Loucy (cell line): ENCODE data around the gene CAMTA2.
"Not testable (repeated sequence)": the region's sequence is repeated elsewhere in the genome, so short reads cannot be mapped to it uniquely, and the experiment has no call there.

Experiments
- CTCF ChIP-seq: fragments of 200-600 bp; sonication (generic); conservative IDR thresholded peaks from 2 replicates; pipeline ENCODE4 v1.5.1; 2014; ENCODE audit warnings: mild to moderate bottlenecking, antibody characterized with exemption, low read length
- EZH2phosphoT487 ChIP-seq: fragments of 200-600 bp; IDR thresholded peaks from 2 replicates; pipeline ENCODE4 v1.6.1; 2018; ENCODE audit warnings: antibody characterized with exemption, mild to moderate bottlenecking, moderate library complexity, borderline replicate concordance

- not testable (repeated sequence) for TF ChIP-seq CTCF, EZH2phosphoT487
Measured at GRCh38 chr17:4926577-4927335, 60.7 kb downstream of the CAMTA2 start.
